ENCODE results near the gene LRP8.

- no peak for TF ChIP-seq EZH2phosphoT487 (IDR thresholded peaks at IDR 0.05; ENCODE audit: borderline replicate concordance, low read length)
- no peak for TF ChIP-seq CTCF (conservative IDR thresholded peaks at IDR 0.05; ENCODE audit: low read depth, low read length)
- no peak for TF ChIP-seq EZH2 (IDR thresholded peaks at IDR 0.05; ENCODE audit: low read length, unreplicated experiment)
Measured at GRCh38 chr1:53362851-53363642, 35.2 kb upstream of the LRP8 start.

All from PC-3 (cell line).